GM19193 (cell line): ENCODE measurements around the gene LST1.

Experiments
- POLR2A ChIP-seq: IDR thresholded peaks from 4 replicates; pipeline ENCODE4 v1.6.1; 2011; ENCODE audit not compliant: insufficient read depth, insufficient read length; ENCODE audit errors: extremely low read depth

Gene LST1

DNA sequence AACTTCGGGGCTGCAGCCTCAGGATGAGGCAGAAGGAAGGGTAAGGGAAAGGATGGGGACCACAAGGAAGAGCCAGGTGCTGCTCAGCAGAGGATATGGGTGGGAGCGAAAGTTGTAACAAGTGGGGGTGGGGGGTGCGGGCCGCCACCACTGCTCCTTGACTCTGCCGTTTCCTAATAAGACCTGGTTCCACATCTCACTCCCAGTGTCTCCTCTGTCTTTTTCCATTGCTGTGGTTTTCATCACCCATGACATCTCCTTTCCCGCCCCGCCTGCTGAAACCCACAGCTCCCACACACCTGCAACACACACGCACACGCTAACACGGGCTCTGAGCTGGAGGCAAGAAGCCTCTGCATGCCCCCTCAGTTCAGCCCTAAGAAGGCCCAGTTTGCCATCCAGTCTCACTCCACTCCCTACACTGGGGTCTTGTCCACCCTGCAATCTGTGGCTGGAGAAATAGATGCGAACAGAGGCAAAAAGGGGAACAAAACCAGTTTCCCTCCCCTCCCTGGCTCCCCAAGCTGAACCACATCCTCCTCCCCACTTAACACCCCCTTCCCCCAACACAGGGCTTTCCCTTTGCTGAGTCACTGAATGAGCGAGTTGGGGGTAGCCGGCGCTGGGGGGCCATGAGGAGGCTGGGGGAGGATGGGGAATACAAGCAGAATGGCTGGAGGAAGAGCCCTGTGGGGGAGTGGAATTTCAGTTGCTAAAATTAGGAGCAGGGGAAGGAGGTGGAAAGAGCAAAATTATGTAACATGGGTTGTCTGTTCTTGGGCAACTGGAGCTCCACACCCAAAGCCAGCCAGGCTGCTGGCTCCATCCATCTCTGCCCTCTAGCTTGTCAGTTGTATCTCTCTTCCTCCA, 27.2 kb upstream of the LST1 start:
- TF ChIP-seq POLR2A = peak; percentile 63

DNA sequence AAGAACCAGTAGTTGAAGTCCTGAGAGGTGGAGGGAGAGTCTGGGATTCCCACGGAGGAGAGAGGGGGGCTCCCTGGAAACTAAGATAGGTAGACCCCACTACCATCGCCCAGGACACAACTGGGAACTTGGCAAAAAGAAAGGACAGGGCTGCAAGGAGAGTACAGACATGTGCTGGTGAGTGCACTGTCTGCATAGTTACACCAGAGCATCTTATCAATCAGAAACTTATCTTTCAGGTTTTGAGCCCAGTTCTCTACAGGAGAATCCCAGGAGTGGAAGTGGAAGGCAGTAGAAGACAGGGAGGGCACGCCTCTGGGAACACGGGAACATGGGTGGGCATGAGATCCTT, 26.5 kb upstream of the LST1 start:
- no peak for TF ChIP-seq POLR2A

- TF ChIP-seq POLR2A = peak; percentile 31
Observed at GRCh38 chr6:31559958-31560696, 25.9 kb upstream of the LST1 start.

DNA sequence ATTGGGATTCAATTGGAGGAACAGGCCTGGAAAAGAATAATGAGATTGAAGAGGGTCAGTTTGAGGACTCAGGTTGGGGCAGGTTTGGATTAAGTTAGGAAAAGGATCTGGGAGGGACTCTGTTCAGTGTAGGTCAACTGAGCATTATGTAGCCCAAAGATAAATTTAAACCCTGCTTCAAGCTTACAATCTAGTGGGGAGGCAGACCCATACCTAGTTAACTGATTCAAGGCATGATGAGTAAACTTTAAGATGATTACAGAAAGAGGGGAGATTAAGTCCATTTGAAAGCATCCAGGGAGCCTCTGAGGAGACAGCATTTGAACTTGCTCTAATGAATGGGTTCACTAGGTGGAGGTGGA, 25.4 kb upstream of the LST1 start:
- no peak for TF ChIP-seq POLR2A

- no peak for TF ChIP-seq POLR2A
Observed at GRCh38 chr6:31567531-31568370, 18.3 kb upstream of the LST1 start.

- peak; percentile 39 for TF ChIP-seq POLR2A
Observed at GRCh38 chr6:31568537-31568961, 17.5 kb upstream of the LST1 start.

- TF ChIP-seq POLR2A = no peak
Observed at GRCh38 chr6:31569861-31570536, 16.1 kb upstream of the LST1 start.

- TF ChIP-seq POLR2A = peak; percentile 92
Observed at GRCh38 chr6:31572041-31572911, 13.8 kb upstream of the LST1 start, which contains the start of gene LTA. Gene LTA (plus strand): TSS chr6:31572289. CDS start chr6:31572743, 454 bp downstream.

- TF ChIP-seq POLR2A = peak; percentile 9
Observed at GRCh38 chr6:31573239-31574105, 12.6 kb upstream of the LST1 start.

DNA sequence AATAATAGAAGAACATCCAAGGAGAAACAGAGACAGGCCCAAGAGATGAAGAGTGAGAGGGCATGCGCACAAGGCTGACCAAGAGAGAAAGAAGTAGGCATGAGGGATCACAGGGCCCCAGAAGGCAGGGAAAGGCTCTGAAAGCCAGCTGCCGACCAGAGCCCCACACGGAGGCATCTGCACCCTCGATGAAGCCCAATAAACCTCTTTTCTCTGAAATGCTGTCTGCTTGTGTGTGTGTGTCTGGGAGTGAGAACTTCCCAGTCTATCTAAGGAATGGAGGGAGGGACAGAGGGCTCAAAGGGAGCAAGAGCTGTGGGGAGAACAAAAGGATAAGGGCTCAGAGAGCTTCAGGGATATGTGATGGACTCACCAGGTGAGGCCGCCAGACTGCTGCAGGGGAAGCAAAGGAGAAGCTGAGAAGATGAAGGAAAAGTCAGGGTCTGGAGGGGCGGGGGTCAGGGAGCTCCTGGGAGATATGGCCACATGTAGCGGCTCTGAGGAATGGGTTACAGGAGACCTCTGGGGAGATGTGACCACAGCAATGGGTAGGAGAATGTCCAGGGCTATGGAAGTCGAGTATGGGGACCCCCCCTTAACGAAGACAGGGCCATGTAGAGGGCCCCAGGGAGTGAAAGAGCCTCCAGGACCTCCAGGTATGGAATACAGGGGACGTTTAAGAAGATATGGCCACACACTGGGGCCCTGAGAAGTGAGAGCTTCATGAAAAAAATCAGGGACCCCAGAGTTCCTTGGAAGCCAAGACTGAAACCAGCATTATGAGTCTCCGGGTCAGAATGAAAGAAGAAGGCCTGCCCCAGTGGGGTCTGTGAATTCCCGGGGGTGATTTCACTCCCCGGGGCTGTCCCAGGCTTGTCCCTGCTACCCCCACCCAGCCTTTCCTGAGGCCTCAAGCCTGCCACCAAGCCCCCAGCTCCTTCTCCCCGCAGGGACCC, 11.7 kb upstream of the LST1 start:
- peak; percentile 62 for TF ChIP-seq POLR2A

- peak; percentile 100 for TF ChIP-seq POLR2A
Observed at GRCh38 chr6:31575335-31575901, 10.7 kb upstream of the LST1 start, which contains the start of gene TNF. Gene TNF (plus strand): TSS chr6:31575565. CDS start chr6:31575742, 177 bp downstream.
